GM18909 (cell line): Measurements from ENCODE around the gene DYNLRB2.

ENCODE experiments used
- ATAC-seq: cut with Tn5 transposase; IDR thresholded peaks from one replicate; pipeline ENCODE4 v1.9.1; 2021; ENCODE audit warnings: mild to moderate bottlenecking; ENCODE audit not compliant: unreplicated experiment, poor library complexity

The DYNLRB2 gene

GRCh38 chr16:80546249-80546648 is 5.5 kb downstream of the DYNLRB2 start:
- ATAC-seq: no peak

GRCh38 chr16:80547145-80547544 is 6.4 kb downstream of the DYNLRB2 start:
- ATAC-seq: no peak

DNA sequence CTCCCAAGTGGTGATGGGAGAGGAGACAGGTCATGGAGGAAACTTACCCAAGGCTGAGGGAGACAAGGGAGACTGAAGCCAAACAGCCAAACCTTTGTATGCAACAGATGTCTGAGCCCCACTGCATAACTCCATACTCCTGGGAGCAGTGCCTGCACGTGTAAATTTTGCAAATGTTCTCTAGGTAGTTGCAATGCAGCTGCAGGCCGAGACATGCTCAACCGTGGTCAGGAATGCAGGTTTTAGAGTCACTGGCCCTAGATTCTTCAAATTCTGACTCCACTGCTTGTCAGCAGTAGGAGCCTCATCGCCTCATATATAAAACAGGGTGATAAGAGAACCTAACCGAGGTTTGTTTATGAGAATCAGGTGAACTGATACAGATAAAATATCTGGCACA is 11.5 kb downstream of the DYNLRB2 start:
- ATAC-seq: no peak

DNA sequence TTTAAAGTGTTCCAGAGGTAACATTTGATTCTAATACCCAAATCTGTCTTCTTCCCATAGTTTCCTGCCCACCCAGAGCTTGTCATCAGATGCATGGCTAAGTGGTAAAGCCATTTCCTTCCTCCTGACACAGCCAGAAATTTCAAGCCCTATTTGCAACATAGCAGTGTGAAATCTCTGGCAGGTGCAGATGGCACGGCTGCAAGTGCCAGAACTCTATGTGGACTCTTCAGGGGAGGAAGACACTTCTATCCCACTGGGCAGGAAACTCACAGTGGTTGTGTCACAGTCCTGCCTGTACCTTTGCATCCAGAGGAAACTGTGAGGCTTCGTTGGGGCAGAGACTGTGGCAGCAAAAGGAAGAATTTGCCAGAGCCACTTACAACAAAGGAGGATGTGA is 13.2 kb downstream of the DYNLRB2 start:
- no peak for ATAC-seq

DNA sequence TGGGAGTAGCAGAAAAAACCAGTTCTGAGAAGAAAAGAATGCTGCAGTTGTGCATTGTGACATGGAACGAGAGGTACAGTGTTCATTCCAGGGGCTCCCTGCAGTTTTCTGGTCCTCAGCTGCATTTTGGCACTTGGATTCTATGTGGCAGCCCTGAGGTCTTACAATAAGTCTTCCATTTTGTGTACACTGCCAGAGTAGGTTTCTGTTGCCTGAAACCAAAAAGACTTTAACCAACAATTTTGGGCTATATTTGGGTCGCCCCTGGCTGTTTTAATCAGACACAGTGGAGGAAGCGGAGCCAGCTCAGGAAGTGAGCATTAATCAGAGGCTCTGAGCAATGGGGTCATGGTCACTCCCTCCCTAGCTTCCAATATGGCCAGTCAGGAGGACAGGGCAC is 15.7 kb downstream of the DYNLRB2 start:
- ATAC-seq: no peak

- no peak for ATAC-seq
Measured at GRCh38 chr16:80557037-80557436, 16.2 kb downstream of the DYNLRB2 start.

DNA sequence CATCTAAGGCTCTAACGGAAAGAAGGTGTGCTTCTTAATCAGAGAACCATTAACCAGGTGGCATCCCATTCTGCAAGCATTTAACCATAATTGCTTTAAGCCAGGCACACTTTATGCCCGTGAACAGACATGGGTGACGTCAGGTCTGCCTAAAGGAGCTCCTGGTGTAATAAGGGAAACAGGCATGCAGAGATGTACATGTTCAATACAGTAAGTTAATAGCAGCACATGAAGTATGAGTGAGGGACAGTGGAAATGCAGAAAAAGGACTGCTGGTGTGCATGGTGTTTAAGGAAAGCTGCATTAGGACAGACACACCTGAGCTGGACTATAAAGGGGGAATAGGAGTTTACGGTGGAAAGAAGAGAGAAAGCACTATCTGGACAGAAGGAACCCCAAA is 18.6 kb downstream of the DYNLRB2 start:
- no peak for ATAC-seq

GRCh38 chr16:80563066-80563465 is 22.3 kb downstream of the DYNLRB2 start:
- no peak for ATAC-seq

GRCh38 chr16:80564394-80564793 is 23.6 kb downstream of the DYNLRB2 start:
- ATAC-seq: no peak

GRCh38 chr16:80569440-80570105 is 28.8 kb downstream of the DYNLRB2 start:
- no peak for ATAC-seq

DNA sequence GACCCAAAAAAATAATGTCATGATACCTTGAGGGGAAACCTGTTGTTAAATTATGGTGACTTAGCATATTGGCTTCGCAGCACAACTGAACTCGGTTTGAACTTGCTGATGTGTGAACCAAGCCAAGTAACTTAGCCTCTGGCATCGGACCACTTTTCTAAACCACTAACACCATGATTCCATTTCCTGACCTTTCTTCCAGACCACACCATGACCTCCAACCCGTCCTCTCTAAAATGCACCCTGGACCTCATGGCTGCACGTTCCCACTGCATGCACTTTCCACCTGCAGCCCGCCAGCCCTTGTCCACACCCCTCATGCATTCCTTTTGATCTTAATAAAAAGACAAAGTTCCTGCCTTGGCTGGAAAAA is 29.3 kb downstream of the DYNLRB2 start:
- ATAC-seq: no peak

DNA sequence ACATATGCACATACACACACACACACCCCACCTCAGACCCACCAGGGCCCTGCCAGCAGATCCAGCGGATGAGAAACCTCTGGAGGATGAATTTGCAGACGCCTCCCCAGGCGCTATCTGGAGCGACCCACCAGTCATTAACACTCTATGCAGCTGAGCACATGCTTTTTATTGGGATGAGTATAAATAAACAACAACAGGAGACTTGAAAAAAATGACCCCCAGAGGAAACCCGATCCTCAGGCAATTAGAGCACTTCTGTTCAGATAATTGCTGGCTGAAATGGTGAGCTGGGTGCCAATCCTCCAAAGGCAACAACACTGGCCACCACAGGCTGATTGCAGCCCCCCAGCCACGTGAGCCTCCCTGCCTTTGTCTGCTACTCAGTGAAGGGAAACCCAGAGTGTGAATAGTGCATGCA is 32.9 kb downstream of the DYNLRB2 start:
- no peak for ATAC-seq

DNA sequence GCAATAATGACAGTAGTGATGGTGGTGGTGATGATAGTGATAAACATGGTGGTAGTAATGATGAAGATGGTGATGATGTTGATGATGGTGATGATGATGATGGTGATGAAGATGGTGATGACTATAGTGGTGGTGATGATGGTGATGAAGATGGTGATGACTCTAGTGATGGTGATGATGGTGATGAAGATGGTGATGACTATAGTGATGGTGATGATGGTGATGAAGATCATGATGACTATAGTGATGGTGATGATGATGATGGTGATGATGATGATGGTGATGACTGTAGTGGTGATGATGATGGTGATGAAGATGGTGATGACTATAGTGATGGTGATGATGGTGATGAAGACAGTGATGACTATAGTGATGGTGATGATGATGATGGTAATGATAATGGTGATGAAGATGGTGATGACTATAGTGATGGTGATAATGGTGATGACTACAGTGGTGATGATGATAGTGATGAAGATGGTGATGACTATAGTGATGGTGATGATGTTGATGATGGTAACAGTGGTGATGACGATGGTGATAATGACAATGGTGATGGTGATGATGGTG is 35.6 kb downstream of the DYNLRB2 start:
- ATAC-seq: no peak

DNA sequence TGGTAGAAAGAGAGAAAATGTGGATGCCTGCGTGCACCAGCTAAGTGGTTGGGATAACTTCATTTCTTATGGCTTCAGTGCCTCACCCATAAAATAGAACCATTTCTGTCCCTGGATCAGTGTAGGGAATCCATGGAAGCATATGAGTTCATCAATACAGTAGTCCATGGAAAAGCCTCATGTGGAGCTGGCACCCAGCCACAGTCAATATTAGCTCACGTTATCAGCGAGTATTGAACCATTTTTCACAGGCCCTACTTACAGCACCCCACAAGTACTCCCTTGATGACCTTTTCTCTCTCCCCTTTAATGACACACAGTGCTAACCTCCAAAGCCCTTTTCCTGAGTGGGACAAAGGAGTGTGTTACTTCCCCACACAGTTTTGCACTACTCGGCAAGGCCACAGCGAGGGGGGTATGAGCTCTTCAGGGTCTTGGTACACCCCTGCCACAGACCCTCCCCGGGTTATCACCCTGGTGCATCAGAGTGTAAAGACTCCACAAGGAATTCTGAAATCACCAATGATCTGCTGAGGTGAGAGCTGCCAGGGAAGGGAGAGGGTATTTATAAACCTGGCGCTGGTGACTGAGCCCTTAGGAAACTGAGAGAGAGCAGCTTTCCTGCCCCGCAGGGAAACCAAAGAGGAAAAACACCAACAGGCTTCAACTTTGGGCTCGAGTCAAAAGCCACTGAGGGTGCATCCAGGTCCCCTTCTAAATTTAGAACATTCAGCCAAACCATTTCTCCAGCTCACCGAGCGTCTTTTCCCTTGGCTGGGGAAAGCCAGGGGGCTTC is 36.9 kb downstream of the DYNLRB2 start:
- no peak for ATAC-seq

DNA sequence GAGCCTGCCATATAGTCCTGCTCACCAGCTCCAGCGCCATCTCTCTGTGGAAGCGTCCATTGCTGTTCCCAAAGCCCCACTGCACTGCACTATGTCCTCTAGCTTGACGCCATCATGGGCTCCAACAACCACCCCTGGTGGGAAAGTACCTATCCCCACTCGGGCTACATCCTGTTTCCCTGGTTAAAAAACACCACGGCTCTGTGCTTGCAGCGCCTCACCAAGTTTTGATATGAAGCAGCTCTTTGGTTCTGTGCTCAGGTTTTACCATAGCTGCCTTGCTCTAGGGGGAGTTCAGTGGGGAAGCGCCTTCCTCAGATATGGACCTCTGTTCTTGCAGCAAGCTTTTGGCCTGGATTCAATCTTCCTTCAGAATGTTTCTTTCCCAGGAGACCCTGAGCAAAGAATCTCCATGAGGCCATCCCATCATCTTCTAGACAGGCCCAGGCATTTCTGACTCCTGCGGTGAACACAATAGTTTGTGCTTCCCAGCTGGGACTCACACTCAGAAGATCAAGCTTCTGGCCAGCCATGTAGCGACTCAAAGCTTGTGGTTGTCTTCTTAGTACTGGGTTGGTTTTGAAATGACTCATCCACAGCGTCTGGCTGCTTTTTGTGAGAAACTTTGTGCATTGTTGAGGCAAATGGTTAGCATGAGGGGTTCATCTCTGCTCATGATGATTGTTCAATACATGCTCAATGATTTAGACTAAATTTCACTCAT is 39.5 kb downstream of the DYNLRB2 start:
- peak; percentile 91 for ATAC-seq

DNA sequence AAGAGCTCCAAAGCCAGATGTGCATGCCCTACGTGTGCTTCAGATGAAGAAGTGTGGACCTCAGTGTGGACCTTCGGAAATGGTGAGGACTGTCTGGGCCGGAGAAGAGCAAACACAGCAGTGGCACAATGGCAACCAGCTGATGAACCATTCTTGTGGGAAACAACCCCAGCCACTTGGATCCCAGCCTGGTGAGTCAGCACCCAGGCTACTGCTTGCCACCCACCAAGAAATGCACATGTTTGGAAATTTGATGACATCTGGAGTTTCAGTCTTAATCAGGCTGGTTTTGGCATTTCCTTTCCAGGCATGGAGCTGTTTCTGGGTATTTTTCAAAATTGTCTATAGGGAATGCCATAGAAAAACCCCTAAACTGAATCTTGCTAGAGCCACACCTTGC is 42.7 kb downstream of the DYNLRB2 start:
- no peak for ATAC-seq

DNA sequence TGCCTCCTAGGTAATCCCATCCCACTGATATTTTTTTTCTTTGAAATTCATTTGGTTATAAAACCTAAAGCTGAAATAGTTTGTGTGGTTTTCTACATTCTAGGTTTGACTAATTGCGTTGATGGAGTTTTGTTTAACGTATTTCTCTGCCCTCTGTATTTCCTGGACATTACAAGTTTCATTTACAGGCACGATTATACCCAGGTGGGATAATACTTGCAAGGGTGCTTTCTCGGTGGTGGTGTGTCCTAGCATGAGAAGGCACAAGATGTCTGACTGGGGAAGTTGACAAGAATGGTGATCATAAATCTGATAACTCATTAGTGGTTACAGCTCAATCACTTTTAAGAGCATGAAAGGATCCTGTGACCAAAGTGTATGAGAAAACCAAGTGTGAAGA is 45.0 kb downstream of the DYNLRB2 start:
- ATAC-seq: peak; percentile 46

DNA sequence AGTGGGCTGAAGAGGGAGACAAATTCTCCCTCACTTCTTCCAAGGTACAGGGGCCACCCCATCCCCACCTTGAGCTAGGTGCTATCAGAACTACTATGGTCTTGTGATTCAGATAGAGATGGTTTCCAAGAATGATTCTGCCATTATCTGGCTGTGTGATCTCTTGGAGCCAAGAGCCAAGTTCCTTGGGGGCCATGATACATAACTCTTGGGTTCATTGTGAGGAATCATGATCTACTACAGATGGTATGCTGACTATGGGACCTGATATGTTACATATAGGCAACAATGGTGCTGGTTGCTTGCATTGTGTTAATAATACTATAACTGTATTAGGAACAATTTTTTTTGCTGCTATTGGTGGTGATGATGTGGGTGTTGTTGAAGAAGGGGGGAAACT is 45.7 kb downstream of the DYNLRB2 start:
- no peak for ATAC-seq

DNA sequence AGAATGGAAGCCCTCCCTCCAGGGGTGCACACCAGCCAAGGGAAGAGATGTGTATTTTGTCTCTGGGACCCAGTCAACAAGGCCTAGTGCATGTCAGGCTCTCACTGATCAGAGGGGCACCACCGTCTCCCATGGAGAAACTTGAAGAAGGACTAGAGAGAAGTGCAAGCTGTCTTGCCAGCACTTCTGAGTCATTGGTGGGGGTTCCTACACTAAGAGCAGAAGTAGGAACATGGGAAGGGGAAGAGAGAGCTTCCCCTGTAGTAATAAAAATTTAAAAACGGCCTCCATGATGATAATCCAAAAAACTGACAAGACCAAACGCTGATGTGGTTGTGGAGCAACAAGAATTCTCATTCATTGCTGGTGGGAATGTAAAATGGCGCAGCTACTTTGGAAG is 46.3 kb downstream of the DYNLRB2 start:
- ATAC-seq: no peak

DNA sequence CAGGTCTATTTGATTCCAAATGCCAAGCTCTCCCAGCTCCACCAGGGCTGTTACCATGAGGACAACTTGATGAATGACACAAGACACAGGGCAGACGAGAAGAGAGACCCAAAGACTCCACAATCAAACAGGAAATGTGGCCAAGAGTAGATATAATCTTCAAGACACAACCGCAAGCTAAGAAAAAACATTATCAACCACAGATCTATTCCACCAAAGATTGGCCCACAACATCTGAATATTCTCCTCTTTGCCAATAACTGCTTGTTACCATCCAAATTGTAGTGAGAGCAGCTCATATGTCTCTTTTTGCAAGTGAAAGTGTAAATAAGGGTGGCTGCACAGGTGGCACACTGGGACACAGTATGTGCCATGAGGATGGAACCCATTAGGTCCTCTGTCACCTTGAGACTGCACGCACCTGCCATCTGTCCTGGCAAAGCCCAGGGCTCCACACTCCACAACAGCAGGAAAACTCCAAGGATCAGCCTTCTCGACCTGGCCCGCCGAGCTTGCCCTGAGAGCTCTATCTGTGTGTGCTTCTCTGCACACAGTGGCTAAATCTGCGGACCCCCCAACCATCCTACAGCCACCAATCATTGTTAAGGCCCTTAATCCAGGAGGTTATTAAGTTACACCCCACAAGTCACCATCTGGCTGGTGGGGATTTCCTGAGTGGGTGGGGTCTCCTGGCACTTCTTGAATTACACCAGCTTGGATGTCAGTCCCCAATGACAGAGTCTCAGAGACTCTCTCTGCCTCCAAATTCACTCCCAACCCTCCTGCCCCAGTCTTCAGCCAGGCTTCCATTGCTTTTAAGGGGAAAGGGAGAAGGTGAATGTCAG is 50.5 kb downstream of the DYNLRB2 start:
- no peak for ATAC-seq
